OCI-LY1 (cell line): ENCODE measurements around the gene UPB1.
"Not testable (repeated sequence)": the region's sequence is repeated elsewhere in the genome, so short reads cannot be mapped to it uniquely, and the experiment has no call there.

Source experiments
- H2AFZ ChIP-seq: fragments of 200-600 bp; sonication (generic), shearing (Covaris generic); 2 replicates; pipeline ENCODE4 v1.6.0; 2014; ENCODE audit warnings: antibody characterized with exemption, mild to moderate bottlenecking, low read length
- H3F3A ChIP-seq: fragments of 200-600 bp; sonication (generic), shearing (Covaris generic); 2 replicates; pipeline ENCODE4 v1.6.0; 2014; ENCODE audit warnings: mild to moderate bottlenecking, antibody characterized with exemption, low read length, moderate library complexity; ENCODE audit not compliant: insufficient read depth
- H3K27ac ChIP-seq: fragments of 200-600 bp; sonication (generic); 2 replicates; pipeline ENCODE4 v1.5.1; 2014; ENCODE audit warnings: low read length, mixed run types, mild to moderate bottlenecking, low read depth; ENCODE audit not compliant: poor library complexity, severe bottlenecking
- H3K27me3 ChIP-seq: fragments of 200-600 bp; sonication (generic); 2 replicates; pipeline ENCODE4 v1.6.0; 2014; ENCODE audit warnings: antibody characterized with exemption, mild to moderate bottlenecking, low read length, moderate library complexity; ENCODE audit not compliant: insufficient read depth
- H3K36me3 ChIP-seq: fragments of 200-600 bp; sonication (generic); 2 replicates; pipeline ENCODE4 v1.6.1; 2014; ENCODE audit warnings: mild to moderate bottlenecking, antibody characterized with exemption, low read length, moderate library complexity, mixed read lengths; ENCODE audit not compliant: insufficient read depth
- H3K4me1 ChIP-seq: fragments of 200-600 bp; sonication (generic); 2 replicates; pipeline ENCODE4 v1.5.1; 2014; ENCODE audit warnings: mild to moderate bottlenecking, low read length, moderate library complexity; ENCODE audit not compliant: insufficient read depth, severe bottlenecking
- H3K4me2 ChIP-seq: fragments of 200-600 bp; sonication (generic), shearing (Covaris generic); 2 replicates; pipeline ENCODE4 v1.6.1; 2014; ENCODE audit warnings: low read length
- H3K4me3 ChIP-seq: fragments of 200-600 bp; sonication (generic); 2 replicates; pipeline ENCODE4 v1.5.1; 2014; ENCODE audit warnings: low read length, low read depth, mild to moderate bottlenecking, mixed read lengths; ENCODE audit not compliant: poor library complexity, severe bottlenecking
- H3K79me2 ChIP-seq: fragments of 200-600 bp; shearing (Covaris generic); 2 replicates; pipeline ENCODE4 v1.6.1; 2016; ENCODE audit warnings: mixed run types, low read length, mixed read lengths; ENCODE audit not compliant: insufficient read depth
- H3K9ac ChIP-seq: fragments of 200-600 bp; sonication (generic), shearing (Covaris generic); 2 replicates; pipeline ENCODE4 v1.6.1; 2014; ENCODE audit warnings: mild to moderate bottlenecking, low read length, mixed read lengths
- H3K9me2 ChIP-seq: fragments of 200-600 bp; sonication (generic), shearing (Covaris generic); 2 replicates; pipeline ENCODE4 v1.6.1; 2014; ENCODE audit warnings: low read depth, mild to moderate bottlenecking, low read length, mixed read lengths
- H3K9me3 ChIP-seq: fragments of 200-600 bp; shearing (Covaris generic); 2 replicates; pipeline ENCODE4 v1.6.1; 2014; ENCODE audit warnings: low read length, mixed read lengths
- H4K20me1 ChIP-seq: fragments of 200-600 bp; sonication (generic), shearing (Covaris generic); 2 replicates; pipeline ENCODE4 v1.6.0; 2016; ENCODE audit warnings: mild to moderate bottlenecking, low read length; ENCODE audit not compliant: insufficient read depth
- EZH2 ChIP-seq: fragments of 200-600 bp; sonication (generic), shearing (Covaris generic); IDR thresholded peaks from 2 replicates; pipeline ENCODE4 v1.8.0; 2017; ENCODE audit warnings: borderline replicate concordance, mixed run types, mild to moderate bottlenecking, antibody characterized with exemption, low read length, moderate library complexity, mixed read lengths
- TF ChIP-seq, protein P1 (sequence below): fragments of 200-600 bp; sonication (generic), shearing (Covaris generic); IDR thresholded peaks from 2 replicates; pipeline ENCODE4 v1.5.1; 2017; ENCODE audit warnings: mild to moderate bottlenecking, antibody characterized with exemption, low read length, moderate library complexity, mixed read lengths

UPB1 gene

DNA sequence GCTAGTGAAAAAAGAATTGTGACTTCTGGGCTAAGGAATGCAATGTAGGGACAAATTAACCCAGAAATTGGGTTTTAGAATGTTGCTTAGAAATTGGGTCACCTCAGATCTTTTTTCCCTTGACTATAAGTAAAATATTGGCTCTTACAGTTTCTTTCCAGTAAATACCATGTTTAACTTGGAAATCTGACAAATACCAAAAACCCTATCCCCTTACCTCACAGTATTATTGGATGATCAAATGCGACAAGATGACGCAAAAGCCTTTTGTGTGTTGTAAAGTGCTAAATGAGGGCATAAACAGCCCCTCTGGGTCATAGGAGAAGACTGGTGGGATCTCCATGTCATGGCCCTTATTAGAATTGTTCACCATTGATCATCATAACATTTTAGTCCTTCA is 6.1 kb upstream of the UPB1 start:
- no peak overlapping the region for H3K4me3 ChIP-seq
- no peaks in the 10 kb centered on the region for H3K27me3 ChIP-seq
- H3K27ac ChIP-seq: no peak overlapping the region
- no peaks in the 10 kb centered on the region for H3K4me1 ChIP-seq
- H3K9me2 ChIP-seq: no peaks in the 10 kb centered on the region
- H3K4me2 ChIP-seq: no peak overlapping the region
- no peaks in the 10 kb centered on the region for H3K36me3 ChIP-seq
- H3F3A ChIP-seq: no peaks in the 10 kb centered on the region
- no peaks in the 10 kb centered on the region for H4K20me1 ChIP-seq
- H3K9ac ChIP-seq: no peak overlapping the region
- no peaks in the 10 kb centered on the region for H3K9me3 ChIP-seq
- no peaks in the 10 kb centered on the region for H3K79me2 ChIP-seq
- no peak for TF ChIP-seq EZH2
- TF ChIP-seq, protein P1, sequence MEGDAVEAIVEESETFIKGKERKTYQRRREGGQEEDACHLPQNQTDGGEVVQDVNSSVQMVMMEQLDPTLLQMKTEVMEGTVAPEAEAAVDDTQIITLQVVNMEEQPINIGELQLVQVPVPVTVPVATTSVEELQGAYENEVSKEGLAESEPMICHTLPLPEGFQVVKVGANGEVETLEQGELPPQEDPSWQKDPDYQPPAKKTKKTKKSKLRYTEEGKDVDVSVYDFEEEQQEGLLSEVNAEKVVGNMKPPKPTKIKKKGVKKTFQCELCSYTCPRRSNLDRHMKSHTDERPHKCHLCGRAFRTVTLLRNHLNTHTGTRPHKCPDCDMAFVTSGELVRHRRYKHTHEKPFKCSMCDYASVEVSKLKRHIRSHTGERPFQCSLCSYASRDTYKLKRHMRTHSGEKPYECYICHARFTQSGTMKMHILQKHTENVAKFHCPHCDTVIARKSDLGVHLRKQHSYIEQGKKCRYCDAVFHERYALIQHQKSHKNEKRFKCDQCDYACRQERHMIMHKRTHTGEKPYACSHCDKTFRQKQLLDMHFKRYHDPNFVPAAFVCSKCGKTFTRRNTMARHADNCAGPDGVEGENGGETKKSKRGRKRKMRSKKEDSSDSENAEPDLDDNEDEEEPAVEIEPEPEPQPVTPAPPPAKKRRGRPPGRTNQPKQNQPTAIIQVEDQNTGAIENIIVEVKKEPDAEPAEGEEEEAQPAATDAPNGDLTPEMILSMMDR: no peak
- no peak overlapping the region for H2AFZ ChIP-seq

- H3K36me3 ChIP-seq, H3F3A ChIP-seq, H3K4me3 ChIP-seq, H3K9ac ChIP-seq, H3K27me3 ChIP-seq, H3K4me1 ChIP-seq, H2AFZ ChIP-seq, H3K4me2 ChIP-seq, H4K20me1 ChIP-seq, H3K9me2 ChIP-seq, H3K27ac ChIP-seq, H3K79me2 ChIP-seq, H3K9me3 ChIP-seq: not testable (repeated sequence)
These were observed 5.7 kb upstream of the UPB1 start for GRCh38 chr22:24489434-24489833.

DNA sequence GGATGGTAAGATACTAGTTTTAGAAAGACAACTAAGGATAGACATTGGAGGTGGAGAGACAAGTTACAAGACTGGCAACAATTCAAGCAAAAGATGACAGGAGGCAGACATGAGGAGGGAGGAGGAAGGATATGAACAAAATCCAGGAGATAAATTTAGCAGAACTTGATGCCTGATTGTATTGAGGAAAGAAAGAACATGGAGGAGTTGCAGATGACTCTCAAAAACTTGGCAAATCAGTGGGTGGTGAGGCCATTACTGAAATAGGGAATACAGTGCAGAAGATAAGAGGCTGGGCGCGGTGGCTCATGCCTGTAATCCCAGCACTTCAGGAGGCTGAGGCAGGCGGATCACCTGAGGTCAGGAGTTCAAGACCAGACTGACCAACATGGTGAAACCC is 2.7 kb upstream of the UPB1 start:
- no peak overlapping the region for H3K27ac ChIP-seq
- H3K4me3 ChIP-seq: no peak overlapping the region
- no peaks in the 10 kb centered on the region for H4K20me1 ChIP-seq
- H3K36me3 ChIP-seq: no peaks in the 10 kb centered on the region
- no peaks in the 10 kb centered on the region for H3K9me2 ChIP-seq
- H3K9ac ChIP-seq: no peak overlapping the region
- no peaks in the 10 kb centered on the region for H3K9me3 ChIP-seq
- H3F3A ChIP-seq: no peaks in the 10 kb centered on the region
- no peaks in the 10 kb centered on the region for H3K4me1 ChIP-seq
- no peaks in the 10 kb centered on the region for H3K27me3 ChIP-seq
- H3K4me2 ChIP-seq: no peak overlapping the region
- TF ChIP-seq, protein P1: no peak
- no peak for TF ChIP-seq EZH2
- H3K79me2 ChIP-seq: no peaks in the 10 kb centered on the region
- H2AFZ ChIP-seq: no peak overlapping the region

- H3K27me3 ChIP-seq: no peaks in the 10 kb centered on the region
- H4K20me1 ChIP-seq: no peaks in the 10 kb centered on the region
- no peaks in the 10 kb centered on the region for H3K79me2 ChIP-seq
- H2AFZ ChIP-seq: no peak overlapping the region
- H3K4me1 ChIP-seq: peaks cover 14% of the 10 kb centered on the region
- H3K27ac ChIP-seq: no peak overlapping the region
- TF ChIP-seq, protein P1: no peak
- TF ChIP-seq EZH2: no peak
- H3K9me3 ChIP-seq: no peaks in the 10 kb centered on the region
- H3K9ac ChIP-seq: no peak overlapping the region
- no peaks in the 10 kb centered on the region for H3F3A ChIP-seq
- no peaks in the 10 kb centered on the region for H3K36me3 ChIP-seq
- no peak overlapping the region for H3K4me2 ChIP-seq
- no peak overlapping the region for H3K4me3 ChIP-seq
- no peaks in the 10 kb centered on the region for H3K9me2 ChIP-seq
These were observed 985 bp upstream of the UPB1 start for GRCh38 chr22:24494167-24494527.
